ENCODE measurements around the gene ZNF148. TPM values are rescaled to one million over a fixed set of nuclear protein-coding genes. Genes with fewer than 3 reads are reported as not detected.

Gene ZNF148, protein sequence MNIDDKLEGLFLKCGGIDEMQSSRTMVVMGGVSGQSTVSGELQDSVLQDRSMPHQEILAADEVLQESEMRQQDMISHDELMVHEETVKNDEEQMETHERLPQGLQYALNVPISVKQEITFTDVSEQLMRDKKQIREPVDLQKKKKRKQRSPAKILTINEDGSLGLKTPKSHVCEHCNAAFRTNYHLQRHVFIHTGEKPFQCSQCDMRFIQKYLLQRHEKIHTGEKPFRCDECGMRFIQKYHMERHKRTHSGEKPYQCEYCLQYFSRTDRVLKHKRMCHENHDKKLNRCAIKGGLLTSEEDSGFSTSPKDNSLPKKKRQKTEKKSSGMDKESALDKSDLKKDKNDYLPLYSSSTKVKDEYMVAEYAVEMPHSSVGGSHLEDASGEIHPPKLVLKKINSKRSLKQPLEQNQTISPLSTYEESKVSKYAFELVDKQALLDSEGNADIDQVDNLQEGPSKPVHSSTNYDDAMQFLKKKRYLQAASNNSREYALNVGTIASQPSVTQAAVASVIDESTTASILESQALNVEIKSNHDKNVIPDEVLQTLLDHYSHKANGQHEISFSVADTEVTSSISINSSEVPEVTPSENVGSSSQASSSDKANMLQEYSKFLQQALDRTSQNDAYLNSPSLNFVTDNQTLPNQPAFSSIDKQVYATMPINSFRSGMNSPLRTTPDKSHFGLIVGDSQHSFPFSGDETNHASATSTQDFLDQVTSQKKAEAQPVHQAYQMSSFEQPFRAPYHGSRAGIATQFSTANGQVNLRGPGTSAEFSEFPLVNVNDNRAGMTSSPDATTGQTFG
- 31.7 and 37.2 TPM in 2 replicates for total RNA-seq

DNA sequence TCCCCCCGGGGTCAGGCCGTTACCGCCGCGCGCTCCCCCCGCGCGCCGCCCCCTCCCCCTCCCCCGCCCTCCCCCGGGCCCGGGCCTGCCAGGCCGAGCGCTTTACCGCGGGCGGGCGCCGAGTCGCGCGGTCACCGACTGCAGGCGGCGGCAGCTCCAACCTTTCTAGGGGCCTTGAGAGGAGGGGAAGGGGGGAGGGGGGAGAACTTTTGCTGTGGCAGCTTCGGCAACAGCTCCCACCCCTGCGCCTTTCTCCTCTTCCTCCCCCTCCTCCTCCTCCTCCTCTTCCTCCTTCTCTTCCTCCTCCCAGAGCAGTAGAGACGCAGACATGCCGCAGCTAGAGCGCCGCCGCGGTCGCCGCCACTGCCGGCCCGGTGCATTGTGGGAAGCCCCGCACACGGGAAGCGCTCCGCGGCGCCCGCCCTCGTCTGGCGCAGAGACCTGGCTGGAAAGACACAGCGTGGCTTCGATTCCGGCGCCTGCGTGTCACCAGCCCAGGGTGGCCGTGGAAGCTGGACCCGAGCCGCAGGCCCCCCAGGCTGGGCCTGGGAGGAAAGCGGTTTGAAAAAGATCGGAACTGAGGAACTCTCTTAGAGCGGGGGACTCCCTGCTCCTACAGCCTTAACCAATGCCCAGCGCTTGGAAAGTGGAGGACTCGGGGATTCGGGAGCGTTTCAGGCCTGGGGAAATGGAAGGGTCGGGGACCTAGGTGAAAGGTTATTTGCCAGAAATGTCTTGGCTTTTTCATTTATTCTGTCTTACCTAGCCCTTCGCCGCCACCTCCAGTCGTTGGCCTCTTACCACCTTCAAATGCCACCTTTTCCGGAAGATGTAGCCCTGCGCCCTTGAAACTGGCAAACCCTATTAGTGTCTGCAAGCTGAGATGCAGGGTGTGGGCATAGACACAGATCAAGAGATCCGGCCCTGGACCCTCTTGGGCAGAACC lies at the start of gene ZNF148:
TSS of gene ZNF148 (minus strand) at position 330 of the 946 bp plus-strand sequence. CDS start 61,685 bp downstream, outside the sequence.

DNA sequence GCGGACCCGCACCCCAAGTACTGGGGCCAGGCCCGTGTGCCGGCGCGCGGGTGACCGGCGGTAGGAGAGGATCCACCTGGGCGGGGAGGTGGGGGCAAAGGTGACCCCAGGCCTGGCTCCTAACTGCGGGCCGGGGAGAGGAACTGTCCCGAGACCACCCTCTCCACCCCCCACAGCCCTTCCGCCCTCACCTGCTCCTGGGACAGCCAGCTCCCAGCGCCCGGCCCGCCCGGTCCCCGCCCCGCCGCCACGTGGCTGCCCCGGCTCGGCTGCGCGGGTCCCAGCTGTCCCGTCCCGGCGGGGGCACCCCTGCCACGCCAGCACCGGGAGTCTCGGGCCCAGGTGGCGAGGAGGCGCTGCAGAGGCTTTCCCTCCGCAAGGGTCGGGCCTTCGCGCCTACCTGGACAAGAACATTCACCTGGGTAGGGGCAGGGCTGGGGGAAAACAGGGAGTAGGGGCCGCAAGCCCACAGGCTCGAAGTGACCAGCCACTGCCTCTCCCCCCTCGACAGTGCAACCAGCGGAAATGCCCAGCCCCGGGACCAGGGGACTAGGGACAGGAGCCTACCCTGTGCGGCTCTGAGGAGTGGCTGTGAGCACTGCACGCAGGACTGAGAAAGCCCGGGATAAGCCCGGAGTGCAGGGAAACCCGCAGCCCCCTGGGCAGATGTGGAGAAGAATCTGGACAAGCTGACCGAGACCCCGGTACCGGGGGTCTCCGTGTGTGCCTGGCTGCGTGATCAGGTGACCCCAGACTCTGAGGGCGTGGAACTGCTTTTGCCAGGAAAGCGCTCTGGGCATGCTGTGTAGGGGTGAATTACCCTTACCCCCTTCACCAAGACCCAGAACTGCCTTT lies 162.4 kb downstream of the ZNF148 start, which contains the start of gene SLC12A8:
TSS of gene SLC12A8 (minus strand) at position 240 of the 855 bp plus-strand sequence. CDS start 1,399 bp downstream, outside the sequence.

Small RNA genes within 50 kb of the gene (small RNA-seq; reads per million reads assigned to genes)
- not detected for gene RNU6-232P

Other genes with a start within 250 kb of the ZNF148 start
- gene SLC12A8, start 162.6 kb downstream of the ZNF148 start, total RNA-seq = 0.65 and 0.86 TPM in 2 replicates
- 28.1 and 42.4 TPM in 2 replicates for gene SNX4, start 144.9 kb upstream of the ZNF148 start, total RNA-seq
- gene OSBPL11, start 220.2 kb upstream of the ZNF148 start, total RNA-seq = 7.2 and 11.3 TPM in 2 replicates

All from vein endothelial cell (primary cell).